IPS DF 4.7 (cell line): ENCODE measurements around the gene NDST1.
A peak's percentile ranks its signal among the peaks of the same experiment; 100 is the strongest.

Source experiments
- DNase-seq: peaks from one replicate; pipeline ENCODE4 v3.0.0-alpha.2; 2013; ENCODE audit warnings: low spot score; ENCODE audit errors: extremely low read depth

NDST1 gene

DNA sequence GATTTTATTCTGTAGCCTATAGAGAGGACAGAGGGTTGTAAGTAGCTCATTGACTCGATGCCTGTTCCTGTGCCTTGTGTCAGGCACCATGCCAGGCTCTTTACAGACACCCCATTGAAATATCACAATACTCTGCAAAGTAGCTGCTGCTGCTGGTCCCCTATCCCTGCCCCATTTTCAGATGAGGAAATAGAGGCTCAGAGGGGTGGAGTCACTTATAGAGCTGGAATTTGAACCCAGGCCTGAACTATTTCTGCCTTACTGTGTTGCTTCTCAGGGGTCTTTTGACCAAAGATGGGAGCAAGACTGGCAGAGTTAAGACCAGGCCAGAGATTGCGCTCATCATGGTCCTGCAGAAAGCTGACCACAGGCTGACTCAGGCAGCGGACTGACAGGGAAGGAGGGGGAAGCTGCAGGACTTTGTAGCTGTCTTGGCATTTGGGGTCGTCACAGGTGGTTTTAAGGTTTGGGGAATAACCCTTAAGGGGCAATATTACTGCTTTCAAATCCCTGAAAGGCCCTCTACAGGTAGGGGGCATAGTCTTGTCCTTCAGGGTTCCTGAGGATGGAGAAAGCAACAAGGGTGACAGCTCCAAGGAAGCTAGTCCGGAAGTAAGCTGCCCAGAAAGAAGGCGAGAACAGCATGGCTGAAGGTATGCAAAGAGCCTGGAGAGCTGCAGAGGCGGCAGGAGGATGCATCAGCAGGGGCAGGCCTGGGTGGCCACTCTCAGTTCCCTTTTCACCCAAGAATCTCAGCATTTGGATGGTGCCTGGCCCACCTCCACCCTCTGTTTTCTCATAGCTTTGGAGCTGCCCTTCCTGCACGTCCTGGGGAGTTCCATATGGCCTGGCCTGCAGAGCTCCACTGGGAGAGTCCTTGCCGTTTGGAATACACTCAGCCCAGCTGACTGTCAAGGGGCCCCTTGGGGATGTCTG, 18.3 kb upstream of the NDST1 start:
- no peak for DNase-seq

DNA sequence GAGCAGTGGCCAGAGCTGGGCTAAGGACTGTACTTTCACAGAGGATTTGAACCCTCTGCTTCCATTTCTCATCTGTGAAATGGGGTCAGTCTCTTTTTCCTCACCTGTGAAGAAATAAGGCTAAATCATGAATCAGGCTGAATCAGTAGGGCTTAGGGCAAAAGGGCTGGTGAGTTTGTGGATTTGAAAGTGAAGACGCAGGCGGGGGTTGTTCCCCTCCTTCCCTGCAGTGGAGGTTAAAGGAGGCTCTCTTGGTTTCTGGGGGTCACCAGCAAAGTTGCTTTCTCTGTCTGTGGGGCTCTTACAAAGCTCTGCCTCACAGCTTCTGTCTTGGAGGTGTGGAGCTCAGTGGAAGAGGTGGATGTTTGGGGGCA, 17.6 kb upstream of the NDST1 start:
- DNase-seq: no peak

- DNase-seq: no peak
These were observed 17.2 kb upstream of the NDST1 start for GRCh38 chr5:150490754-150491153.

DNA sequence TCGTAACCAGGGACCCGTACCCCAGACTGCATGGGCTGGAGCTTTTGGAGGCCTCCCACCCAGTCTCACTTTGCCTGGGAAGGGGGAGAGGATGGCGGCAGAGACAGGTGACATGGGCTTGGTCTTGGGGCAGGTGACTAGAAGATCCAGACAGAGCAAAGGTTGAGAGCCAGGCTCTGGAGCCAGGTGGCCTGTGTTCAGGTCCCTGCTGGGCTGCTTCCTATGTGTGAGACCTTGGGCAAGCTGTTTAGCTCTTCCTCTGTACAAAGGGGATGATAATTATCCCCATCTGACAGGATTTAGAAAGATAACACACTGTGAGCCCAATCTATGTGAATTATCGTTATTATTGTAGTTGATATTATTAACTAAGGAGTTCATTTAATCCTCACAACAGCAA, 16.1 kb upstream of the NDST1 start:
- no peak for DNase-seq

- no peak for DNase-seq
These were observed 15.3 kb upstream of the NDST1 start for GRCh38 chr5:150492621-150493020.

- no peak for DNase-seq
These were observed 11.8 kb upstream of the NDST1 start for GRCh38 chr5:150496098-150496497.

GRCh38 chr5:150496534-150496933, 11.4 kb upstream of the NDST1 start:
- no peak for DNase-seq

DNA sequence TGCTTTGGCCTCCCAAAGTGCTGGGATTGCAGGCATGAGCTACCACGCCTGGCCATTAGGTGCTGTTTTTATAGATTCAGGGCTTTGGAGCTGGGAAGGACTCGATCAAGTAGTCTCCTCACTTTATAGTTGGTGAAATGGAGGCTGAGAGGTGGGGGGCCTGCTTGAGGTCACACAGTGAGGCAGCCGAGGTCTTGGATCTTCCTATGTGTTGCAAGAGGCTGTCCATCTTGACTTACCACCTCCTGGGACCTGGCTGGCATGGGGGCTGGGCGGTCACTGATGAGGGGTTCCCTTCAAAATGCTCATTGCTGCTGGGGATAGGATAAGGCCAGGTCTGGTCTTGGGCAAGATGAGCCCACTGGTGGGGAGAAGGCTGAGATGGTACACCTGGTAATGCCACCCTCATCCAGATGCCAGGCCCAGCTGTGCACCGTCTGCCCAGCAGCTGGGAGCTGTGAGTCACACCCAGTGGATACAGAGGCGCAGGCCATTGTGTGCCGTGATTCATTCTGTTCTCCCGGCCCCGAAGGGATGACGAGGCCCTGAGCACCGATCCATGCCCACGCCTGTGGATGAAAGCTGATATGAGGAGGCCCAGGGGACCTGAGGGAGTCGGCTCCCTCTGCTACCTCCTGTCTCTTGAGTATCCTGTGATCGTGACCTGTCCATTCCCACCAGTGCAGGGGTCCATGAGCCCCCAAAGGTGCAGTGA, 10.5 kb upstream of the NDST1 start:
- no peak for DNase-seq

- no peak for DNase-seq
These were observed 10.0 kb upstream of the NDST1 start for GRCh38 chr5:150497989-150498317.

GRCh38 chr5:150498501-150498900, 9.4 kb upstream of the NDST1 start:
- peak; percentile 46 for DNase-seq

GRCh38 chr5:150498971-150499370, 9.0 kb upstream of the NDST1 start:
- DNase-seq: no peak

- DNase-seq: no peak
These were observed 8.4 kb upstream of the NDST1 start for GRCh38 chr5:150499437-150499956.

DNA sequence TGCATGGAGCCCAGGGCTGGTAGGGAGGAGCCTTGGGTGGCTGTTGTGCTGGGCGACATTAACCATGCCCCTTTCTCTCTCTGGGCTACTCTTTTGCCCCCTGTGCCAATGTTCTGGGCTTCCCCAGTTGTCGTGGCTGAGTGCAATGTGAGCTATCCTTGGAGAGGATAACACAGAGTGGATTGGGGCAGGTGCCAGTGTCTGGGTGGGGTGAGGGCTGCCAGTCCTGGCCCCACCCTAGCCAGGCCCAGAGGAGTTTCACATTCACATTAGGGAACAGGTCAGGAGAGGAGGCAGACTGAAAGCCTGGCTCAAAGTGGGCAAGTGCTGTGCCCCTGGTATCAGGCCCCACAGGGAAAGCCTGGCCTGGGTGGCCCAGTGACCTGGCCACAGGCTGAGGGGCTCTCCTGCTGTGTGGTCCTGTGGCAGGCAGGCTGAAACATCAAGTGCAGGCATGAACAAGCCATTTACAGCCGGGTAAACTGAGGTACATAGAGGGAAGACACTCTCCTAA, 7.5 kb upstream of the NDST1 start:
- DNase-seq: no peak

GRCh38 chr5:150500905-150501304, 7.0 kb upstream of the NDST1 start:
- no peak for DNase-seq

- DNase-seq: no peak
These were observed 5.8 kb upstream of the NDST1 start for GRCh38 chr5:150502106-150502505.

GRCh38 chr5:150502847-150503246, 5.1 kb upstream of the NDST1 start:
- no peak for DNase-seq

- DNase-seq: no peak
These were observed 4.5 kb upstream of the NDST1 start for GRCh38 chr5:150503386-150503785.

- no peak for DNase-seq
These were observed 3.8 kb upstream of the NDST1 start for GRCh38 chr5:150503977-150504620.

DNA sequence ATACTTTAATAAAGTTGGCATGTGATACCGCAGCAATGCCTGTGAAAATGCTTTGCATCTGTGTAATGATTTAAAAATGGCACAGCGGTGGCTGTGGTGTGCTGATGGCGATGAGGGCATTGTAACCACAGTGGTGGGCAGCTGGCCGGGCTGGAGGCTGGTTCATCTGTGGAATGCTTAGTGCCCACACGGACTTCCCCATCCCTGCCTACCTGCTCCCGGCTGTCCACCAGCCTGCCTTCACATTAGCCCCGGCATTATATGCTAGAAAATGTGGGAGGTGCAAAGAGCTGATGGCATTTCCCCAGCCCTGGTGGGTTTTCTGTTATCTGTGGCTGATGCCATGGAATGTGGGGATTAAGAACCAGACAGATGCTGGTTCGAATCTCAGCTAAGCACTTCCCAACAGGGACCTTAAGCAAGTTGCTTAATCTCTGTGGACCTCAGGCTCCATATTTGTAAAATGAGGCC, 2.9 kb upstream of the NDST1 start:
- no peak for DNase-seq

GRCh38 chr5:150505816-150506215, 2.1 kb upstream of the NDST1 start:
- no peak for DNase-seq

DNA sequence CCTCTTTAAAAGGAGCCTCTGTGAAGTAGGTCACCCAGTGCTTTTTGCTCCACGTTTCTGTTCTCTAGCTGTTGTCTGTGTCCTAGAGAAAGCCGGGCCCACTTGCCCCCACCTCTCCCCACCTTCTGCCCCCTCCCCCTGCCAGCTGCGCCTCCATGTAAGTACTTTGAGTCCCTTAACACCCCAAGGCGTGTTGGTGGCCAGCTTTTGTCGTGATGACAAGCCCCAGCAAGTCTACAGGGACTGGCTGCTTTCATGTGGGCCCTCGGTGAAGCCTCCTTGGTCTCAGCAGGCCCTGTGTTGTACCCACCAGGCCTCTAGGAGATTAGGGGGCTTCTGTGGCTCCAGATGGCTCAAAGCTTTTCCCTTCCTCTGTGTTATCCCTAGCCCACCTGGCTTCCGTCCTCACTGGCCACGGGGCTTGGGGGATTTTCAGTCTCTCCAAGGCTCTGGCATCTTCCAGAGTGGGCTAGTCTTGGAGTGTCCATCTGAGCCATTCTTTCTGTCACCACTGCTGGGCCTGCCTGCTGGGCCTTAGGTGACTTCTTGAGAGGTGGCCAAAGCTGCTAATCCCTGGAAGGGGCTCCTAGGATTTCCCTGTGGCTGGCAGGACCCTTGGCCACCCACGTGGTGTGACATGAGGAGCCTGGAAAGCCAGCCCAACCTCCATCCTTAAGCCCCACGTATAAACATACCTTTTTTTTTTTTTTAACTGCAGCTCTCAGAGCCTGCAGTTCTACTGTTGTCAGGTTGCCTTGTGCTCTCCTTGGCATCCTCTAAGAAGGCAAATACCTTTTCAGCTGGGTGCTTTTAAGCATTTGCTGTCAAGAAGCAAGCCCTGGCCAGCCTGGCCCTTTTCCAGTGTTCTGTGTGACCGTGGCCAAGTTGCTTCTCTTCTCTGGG, 1.1 kb upstream of the NDST1 start:
- DNase-seq: no peak
